Nephron (organoid): ENCODE results near the gene DAO.
A peak's percentile ranks its signal among the peaks of the same experiment; 100 is the strongest.

Source experiments
- H3K27ac Mint-ChIP-seq, 3 experiments: 2 replicates each; pipeline ENCODE4 v1.8.0; 2020; ENCODE audit warnings: mixed read lengths in 3 of 3, mild to moderate bottlenecking in 2 of 3, moderate library complexity in 1 of 3
- H3K27me3 Mint-ChIP-seq: 2 replicates; pipeline ENCODE4 v1.8.0; 2021; ENCODE audit warnings: low read depth, mild to moderate bottlenecking, moderate library complexity, mixed read lengths
- H3K36me3 Mint-ChIP-seq: 2 replicates; pipeline ENCODE4 v1.8.0; 2020; ENCODE audit warnings: low read depth, mixed read lengths
- H3K4me1 Mint-ChIP-seq: 2 replicates; pipeline ENCODE4 v1.8.0; 2020; ENCODE audit warnings: mixed read lengths
- H3K4me3 Mint-ChIP-seq, 3 experiments: 2 replicates each; pipeline ENCODE4 v1.8.0; 2020; ENCODE audit warnings: mild to moderate bottlenecking in 3 of 3, mixed read lengths in 3 of 3, moderate library complexity in 2 of 3
- H3K9me3 Mint-ChIP-seq: 2 replicates; pipeline ENCODE4 v1.8.0; 2020; ENCODE audit warnings: mixed read lengths
- TF ChIP-seq, protein P1 (sequence below), 3 experiments: fragments of 200-600 bp; sonication (generic); IDR thresholded peaks; one replicate each; pipeline ENCODE4 v1.5.0; 2021; ENCODE audit warnings: antibody characterized with exemption in 3 of 3; ENCODE audit not compliant: unreplicated experiment in 3 of 3

The DAO gene

DNA sequence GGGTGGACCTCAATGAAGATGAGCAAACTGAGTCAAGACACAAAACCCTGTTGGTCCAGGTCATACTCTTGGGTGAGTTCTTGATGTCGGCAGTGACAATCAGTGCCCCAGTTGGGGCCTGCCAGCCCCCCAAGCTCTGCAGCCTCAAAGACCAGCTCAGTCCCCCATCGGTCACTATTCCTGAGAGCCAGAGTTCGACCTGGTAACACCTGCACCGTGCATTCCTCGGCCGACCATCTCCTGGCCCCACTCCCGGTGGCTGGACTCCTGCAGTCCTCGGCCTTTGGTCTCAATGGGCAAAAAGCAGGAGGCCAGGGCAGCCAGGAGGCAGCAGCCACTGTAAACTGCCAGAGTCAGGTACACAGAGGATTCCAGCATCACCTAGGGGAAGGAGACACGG lies 32.5 kb downstream of the DAO start:
- H3K9me3 Mint-ChIP-seq, result no peaks in the 10 kb centered on the region
- TF ChIP-seq, protein P1, sequence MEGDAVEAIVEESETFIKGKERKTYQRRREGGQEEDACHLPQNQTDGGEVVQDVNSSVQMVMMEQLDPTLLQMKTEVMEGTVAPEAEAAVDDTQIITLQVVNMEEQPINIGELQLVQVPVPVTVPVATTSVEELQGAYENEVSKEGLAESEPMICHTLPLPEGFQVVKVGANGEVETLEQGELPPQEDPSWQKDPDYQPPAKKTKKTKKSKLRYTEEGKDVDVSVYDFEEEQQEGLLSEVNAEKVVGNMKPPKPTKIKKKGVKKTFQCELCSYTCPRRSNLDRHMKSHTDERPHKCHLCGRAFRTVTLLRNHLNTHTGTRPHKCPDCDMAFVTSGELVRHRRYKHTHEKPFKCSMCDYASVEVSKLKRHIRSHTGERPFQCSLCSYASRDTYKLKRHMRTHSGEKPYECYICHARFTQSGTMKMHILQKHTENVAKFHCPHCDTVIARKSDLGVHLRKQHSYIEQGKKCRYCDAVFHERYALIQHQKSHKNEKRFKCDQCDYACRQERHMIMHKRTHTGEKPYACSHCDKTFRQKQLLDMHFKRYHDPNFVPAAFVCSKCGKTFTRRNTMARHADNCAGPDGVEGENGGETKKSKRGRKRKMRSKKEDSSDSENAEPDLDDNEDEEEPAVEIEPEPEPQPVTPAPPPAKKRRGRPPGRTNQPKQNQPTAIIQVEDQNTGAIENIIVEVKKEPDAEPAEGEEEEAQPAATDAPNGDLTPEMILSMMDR (IDR thresholded peaks at IDR 0.05; ENCODE audit: unreplicated experiment in 3 of 3), result no peak
- peaks cover 15% of the 10 kb centered on the region for H3K27me3 Mint-ChIP-seq
- no peak overlapping the region for H3K27ac Mint-ChIP-seq
- H3K36me3 Mint-ChIP-seq, result no peaks in the 10 kb centered on the region
- no peak overlapping the region for H3K4me3 Mint-ChIP-seq
- peaks cover 12% of the 10 kb centered on the region for H3K4me1 Mint-ChIP-seq

DNA sequence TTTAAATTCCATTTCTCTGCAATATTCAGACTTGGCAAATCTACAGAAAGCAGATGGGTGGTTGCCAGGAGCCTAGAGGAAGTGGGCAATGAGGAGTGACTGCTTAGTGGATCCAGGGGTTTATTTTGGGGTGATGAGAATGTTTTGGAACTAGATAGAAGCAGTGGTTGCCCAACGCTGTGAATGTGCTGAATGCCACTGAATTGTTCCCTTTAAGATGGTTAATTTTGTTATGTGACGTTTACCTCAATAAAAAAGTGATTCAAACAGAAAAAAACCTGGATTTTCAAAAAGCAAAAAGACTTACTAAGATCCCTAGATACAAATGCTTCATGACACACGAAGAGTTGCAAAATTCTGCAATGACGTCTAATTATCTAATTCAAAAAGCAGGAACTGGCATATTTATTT lies 34.2 kb downstream of the DAO start:
- Mint-ChIP-seq H3K36me3 (peaks cover 2% of the 10 kb centered on the region), H3K4me1 (peaks cover 9% of the 10 kb centered on the region), H3K9me3 (no peaks in the 10 kb centered on the region), H3K27ac (no peak overlapping the region), H3K4me3 (no peak overlapping the region), H3K27me3 (peaks cover 14% of the 10 kb centered on the region)
- TF ChIP-seq, protein P1 (IDR thresholded peaks at IDR 0.05; ENCODE audit: unreplicated experiment in 3 of 3), result no peak

DNA sequence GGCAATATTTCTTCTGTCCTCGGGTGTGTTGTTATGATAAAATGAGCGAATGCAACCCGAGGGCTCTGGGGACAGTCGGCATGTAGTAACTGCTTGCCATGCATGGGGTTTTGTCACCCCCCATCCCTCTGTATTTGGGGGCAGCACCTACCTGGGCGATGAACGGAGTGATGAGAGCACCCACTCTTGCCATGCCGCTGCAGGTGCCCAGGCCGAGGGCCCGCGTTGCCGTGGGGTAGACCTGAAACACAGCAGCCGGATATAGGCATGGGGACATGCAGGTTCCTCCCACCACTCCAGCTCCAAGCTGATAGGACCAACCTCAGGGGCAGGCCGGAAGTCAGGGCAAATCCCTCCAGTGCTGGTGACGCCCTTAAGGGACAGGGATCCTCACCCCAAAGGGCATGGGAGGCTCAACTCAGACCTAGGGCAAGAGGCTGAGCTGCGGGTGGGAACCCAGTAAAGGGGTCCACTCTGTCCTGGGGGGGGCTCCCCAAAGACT lies 35.8 kb downstream of the DAO start:
- no peaks in the 10 kb centered on the region for H3K9me3 Mint-ChIP-seq
- H3K27me3 Mint-ChIP-seq, result peaks cover 17% of the 10 kb centered on the region
- H3K27ac Mint-ChIP-seq, result no peak overlapping the region
- H3K36me3 Mint-ChIP-seq, result peaks cover 3% of the 10 kb centered on the region
- peaks cover 10% of the 10 kb centered on the region for H3K4me1 Mint-ChIP-seq
- H3K4me3 Mint-ChIP-seq, result no peak overlapping the region
- TF ChIP-seq, protein P1 (IDR thresholded peaks at IDR 0.05; ENCODE audit: unreplicated experiment in 3 of 3), result no peak

DNA sequence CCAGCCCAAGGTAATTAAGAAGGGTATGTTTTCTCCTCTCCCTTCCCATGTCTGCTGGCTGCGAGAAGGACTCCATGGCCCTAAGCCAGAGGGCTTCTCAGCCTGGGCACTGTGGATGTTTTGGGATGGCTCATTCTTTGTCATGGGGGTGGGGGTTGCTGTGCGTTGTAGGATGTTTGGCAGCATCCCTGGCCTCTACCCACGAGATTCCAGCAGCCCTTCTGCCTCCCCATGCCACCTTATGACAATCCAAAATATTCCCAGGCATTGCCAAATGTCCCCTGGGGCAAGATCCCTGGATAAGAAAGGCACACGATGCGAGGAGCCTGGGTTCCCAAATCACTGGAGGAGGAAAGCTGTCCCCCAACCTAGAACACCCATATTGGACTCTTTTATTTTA lies 36.4 kb downstream of the DAO start:
- TF ChIP-seq, protein P1 (IDR thresholded peaks at IDR 0.05; ENCODE audit: unreplicated experiment in 3 of 3), result no peak
- Mint-ChIP-seq H3K27me3 (peaks cover 18% of the 10 kb centered on the region), H3K9me3 (no peaks in the 10 kb centered on the region), H3K27ac (no peak overlapping the region), H3K4me1 (peaks cover 10% of the 10 kb centered on the region), H3K36me3 (peaks cover 3% of the 10 kb centered on the region), H3K4me3 (no peak overlapping the region)

DNA sequence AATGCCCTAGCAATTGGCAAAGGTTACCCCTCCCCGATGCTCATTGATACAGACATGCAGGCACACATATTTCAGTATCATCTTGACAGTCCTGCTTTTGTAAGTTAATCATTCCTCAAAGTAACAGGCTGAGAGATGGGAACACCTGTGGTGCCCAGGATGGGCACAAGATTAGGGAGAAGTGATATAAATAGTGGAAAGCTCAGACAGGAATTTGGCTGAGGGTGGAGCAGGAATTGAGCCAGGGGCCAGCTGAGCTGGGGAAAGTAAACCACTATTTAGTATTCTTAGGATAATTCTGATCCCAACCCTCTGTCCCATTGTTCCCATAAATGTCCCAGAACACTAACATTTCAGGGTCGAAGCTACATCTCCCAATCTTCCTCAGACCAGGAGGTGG lies 38.3 kb downstream of the DAO start:
- TF ChIP-seq, protein P1 (IDR thresholded peaks at IDR 0.05; ENCODE audit: unreplicated experiment in 3 of 3), result no peak
- Mint-ChIP-seq H3K36me3 (peaks cover 3% of the 10 kb centered on the region), H3K27ac (no peak overlapping the region), H3K9me3 (no peaks in the 10 kb centered on the region), H3K4me3 (no peak overlapping the region), H3K4me1 (peaks cover 10% of the 10 kb centered on the region), H3K27me3 (peaks cover 20% of the 10 kb centered on the region)

DNA sequence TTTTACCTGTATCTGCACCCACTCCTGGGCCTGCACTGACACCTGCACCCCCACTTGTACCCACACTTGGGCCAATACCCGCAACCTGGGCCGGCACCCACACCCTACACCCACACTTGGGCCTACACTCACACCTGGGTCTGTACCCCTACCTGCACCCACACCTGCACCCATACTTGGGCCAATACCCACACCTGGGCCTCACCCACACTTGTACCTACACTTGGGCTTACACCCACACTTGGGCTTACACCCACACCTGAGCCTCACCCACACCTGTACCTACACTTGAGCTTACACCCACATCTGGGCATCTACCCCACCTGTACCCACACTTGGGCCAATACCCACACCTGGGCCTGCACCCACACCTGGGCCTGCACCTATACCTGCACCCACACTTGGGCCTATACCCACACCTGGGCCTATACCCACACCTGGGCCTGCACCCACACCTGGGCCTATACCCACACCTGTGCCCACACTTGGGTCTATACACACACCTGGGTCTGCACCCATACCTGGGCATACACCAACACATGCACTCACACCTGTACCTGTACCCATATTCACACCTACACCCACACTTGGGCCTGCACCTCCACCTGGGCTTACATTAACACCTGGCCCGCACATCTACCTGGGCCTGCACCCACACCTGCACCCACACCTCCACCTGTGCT lies 39.2 kb downstream of the DAO start:
- no peaks in the 10 kb centered on the region for H3K9me3 Mint-ChIP-seq
- H3K4me3 Mint-ChIP-seq, result no peak overlapping the region
- peaks cover 15% of the 10 kb centered on the region for H3K27me3 Mint-ChIP-seq
- H3K4me1 Mint-ChIP-seq, result peaks cover 10% of the 10 kb centered on the region
- peaks cover 3% of the 10 kb centered on the region for H3K36me3 Mint-ChIP-seq
- peak overlapping the region in 1 of 3 experiments; percentile 59 for H3K27ac Mint-ChIP-seq
- TF ChIP-seq, protein P1 (IDR thresholded peaks at IDR 0.05; ENCODE audit: unreplicated experiment in 3 of 3), result no peak
